Lower lobe of right lung (tissue), 2 donors: Measurements from ENCODE around the gene ACTR5. TPM values are rescaled to one million over a fixed set of nuclear protein-coding genes. Genes with fewer than 3 reads are reported as not detected.

Source experiments
- ATAC-seq, 2 donors: fragments of 200-7000 bp; cut with Tn5 transposase; one replicate each; pipeline ENCODE4 v1.9.1; 2020 to 2022; ENCODE audit warnings: mild to moderate bottlenecking in 2 of 2, moderate library complexity in 2 of 2
- DNase-seq: peaks from one replicate; pipeline ENCODE4 v3.0.0-alpha.2; 2020
- H3K27ac ChIP-seq: fragments of 200-600 bp; one replicate; pipeline ENCODE4 v1.8.0; 2022
- H3K27me3 ChIP-seq: fragments of 200-600 bp; one replicate; pipeline ENCODE4 v1.8.0; 2022; ENCODE audit warnings: low read depth
- H3K36me3 ChIP-seq: fragments of 200-600 bp; one replicate; pipeline ENCODE4 v1.8.0; 2022; ENCODE audit warnings: mild to moderate bottlenecking
- H3K4me1 ChIP-seq: fragments of 200-600 bp; one replicate; pipeline ENCODE4 v1.8.0; 2022
- H3K4me3 ChIP-seq: fragments of 200-600 bp; one replicate; pipeline ENCODE4 v1.8.0; 2022; ENCODE audit warnings: mild to moderate bottlenecking
- H3K9me3 ChIP-seq: fragments of 200-600 bp; one replicate; pipeline ENCODE4 v1.8.0; 2022
- intact Hi-C: fragments of 100-400 bp; cut with DNase I; formaldehyde crosslinking; loops from one replicate; pipeline ENCODE4 v1.11.0; 2022
- total RNA-seq: library from RNA; stranded (reverse); fragmentation: NEBNext Ultra II Directional; extraction: Animal tissue kit (Norgen Biotek cat#: 25700); gene quantifications from one replicate; pipeline ENCODE4 v1.2.1, GENCODE V29; 2021
- TF ChIP-seq, protein P1 (sequence below): fragments of 200-600 bp; IDR thresholded peaks from one replicate; pipeline ENCODE4 v1.8.0; 2022; ENCODE audit warnings: antibody characterized with exemption, mild to moderate bottlenecking
- donor health status: DM: no; HTN: yes; CAD: no; lungs with severe emphysema.

ACTR5 gene
- total RNA-seq, 1 donor from 2014 or later, result 6.0 TPM

DNA sequence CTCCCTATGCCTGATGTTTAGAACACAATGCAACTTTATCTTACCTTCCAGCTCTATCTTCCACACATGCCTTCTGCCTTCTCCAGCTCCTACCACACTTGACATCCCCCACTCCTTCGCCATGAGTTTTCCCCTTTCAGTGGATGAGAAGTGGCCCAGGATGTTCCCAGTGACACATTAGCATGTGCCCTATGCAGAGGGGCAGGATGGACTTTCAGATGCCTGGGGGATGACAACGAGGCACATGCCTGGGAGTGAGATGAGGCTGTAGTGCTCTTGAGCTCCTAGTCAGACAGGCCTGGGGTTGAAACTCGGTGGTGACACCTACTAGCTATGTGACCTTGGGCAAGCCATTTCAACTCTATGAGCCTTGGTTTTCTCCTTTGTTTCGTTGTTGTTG, 44.1 kb upstream of the ACTR5 start:
- DNase-seq, result no peak
- no peaks in the 10 kb centered on the region for H3K9me3 ChIP-seq
- H3K4me1 ChIP-seq, result no peaks in the 10 kb centered on the region
- no peaks in the 10 kb centered on the region for H3K36me3 ChIP-seq
- no peak for ATAC-seq
- TF ChIP-seq, protein P1, sequence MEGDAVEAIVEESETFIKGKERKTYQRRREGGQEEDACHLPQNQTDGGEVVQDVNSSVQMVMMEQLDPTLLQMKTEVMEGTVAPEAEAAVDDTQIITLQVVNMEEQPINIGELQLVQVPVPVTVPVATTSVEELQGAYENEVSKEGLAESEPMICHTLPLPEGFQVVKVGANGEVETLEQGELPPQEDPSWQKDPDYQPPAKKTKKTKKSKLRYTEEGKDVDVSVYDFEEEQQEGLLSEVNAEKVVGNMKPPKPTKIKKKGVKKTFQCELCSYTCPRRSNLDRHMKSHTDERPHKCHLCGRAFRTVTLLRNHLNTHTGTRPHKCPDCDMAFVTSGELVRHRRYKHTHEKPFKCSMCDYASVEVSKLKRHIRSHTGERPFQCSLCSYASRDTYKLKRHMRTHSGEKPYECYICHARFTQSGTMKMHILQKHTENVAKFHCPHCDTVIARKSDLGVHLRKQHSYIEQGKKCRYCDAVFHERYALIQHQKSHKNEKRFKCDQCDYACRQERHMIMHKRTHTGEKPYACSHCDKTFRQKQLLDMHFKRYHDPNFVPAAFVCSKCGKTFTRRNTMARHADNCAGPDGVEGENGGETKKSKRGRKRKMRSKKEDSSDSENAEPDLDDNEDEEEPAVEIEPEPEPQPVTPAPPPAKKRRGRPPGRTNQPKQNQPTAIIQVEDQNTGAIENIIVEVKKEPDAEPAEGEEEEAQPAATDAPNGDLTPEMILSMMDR, result no peak
- H3K27me3 ChIP-seq, result peaks cover 53% of the 10 kb centered on the region
- H3K4me3 ChIP-seq, result no peak overlapping the region
- intact Hi-C loops, result no loop called here
- no peak overlapping the region for H3K27ac ChIP-seq

DNA sequence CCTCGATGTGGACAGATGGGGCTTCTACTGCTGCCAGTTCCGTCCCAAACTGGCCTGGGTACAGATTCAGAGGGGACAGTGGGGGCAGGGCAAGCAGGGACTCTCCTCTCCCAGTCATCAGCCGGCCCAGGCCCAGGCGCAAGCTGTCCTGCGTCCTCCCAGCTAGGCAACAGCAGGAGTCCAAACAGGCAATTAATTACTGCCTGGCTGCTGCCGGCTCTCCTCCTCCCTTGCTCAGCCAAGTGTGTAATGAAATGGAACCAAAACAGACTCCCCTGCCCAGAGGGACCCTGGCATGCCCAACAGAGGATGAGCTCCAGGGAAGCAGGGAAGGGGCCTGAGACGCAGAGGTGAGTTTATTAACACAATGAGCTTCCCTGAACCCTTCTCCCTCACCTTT, 41.8 kb upstream of the ACTR5 start:
- Histone ChIP-seq H3K27me3 (peaks cover 35% of the 10 kb centered on the region), H3K4me1 (no peaks in the 10 kb centered on the region), H3K36me3 (no peaks in the 10 kb centered on the region), H3K9me3 (no peaks in the 10 kb centered on the region), H3K4me3 (no peak overlapping the region), H3K27ac (no peak overlapping the region)
- no peak for ATAC-seq
- TF ChIP-seq, protein P1, result no peak
- no peak for DNase-seq
- intact Hi-C loops, result no loop called here

DNA sequence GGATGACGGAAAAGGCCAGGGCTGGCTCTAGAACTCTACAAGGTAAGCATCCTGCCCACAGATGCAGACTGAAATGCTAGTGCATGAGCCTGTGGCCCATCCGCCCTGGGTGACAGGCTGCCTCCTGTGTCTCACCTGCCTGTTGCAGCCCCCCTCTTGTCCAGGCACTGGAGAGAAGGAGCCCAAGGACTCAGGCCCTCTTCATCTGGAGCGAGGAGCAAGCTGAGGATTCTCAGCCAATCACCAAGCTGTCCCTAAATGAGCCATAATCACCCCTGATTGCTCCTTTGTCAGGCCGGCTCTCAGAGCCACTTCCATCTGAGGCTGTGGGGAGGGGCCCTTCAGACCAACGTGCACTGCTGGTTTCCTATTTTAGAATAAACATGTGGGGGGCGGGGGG, 34.0 kb upstream of the ACTR5 start:
- H3K27ac ChIP-seq, result no peak overlapping the region
- intact Hi-C loops, result no loop called here
- H3K4me3 ChIP-seq, result no peak overlapping the region
- no peaks in the 10 kb centered on the region for H3K9me3 ChIP-seq
- ATAC-seq (no peak), DNase-seq (no peak)
- no peaks in the 10 kb centered on the region for H3K4me1 ChIP-seq
- no peaks in the 10 kb centered on the region for H3K36me3 ChIP-seq
- TF ChIP-seq, protein P1, result no peak
- peaks cover 44% of the 10 kb centered on the region for H3K27me3 ChIP-seq

DNA sequence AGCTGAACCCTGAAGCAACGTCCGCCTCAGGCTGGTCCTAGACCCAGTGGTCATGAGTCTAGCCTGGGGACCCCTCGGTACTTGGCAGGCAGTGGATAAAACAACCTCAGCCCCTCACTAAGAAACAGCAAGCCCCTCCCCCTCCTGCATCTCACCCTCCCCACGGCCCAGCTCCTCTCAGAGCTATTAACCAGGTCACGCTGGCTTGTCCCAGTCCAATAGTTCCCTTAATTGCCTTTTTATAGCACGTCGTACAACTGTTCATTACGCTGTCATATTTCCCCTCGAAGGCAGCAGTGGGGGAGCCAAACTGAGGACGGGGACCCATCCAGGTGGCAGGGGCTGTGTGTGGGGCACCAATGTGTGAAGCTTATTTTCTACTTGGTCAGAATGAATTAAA, 32.6 kb upstream of the ACTR5 start:
- H3K4me3 ChIP-seq, result no peak overlapping the region
- TF ChIP-seq, protein P1, result no peak
- peaks cover 54% of the 10 kb centered on the region for H3K27me3 ChIP-seq
- DNase-seq, result no peak
- H3K9me3 ChIP-seq, result no peaks in the 10 kb centered on the region
- H3K36me3 ChIP-seq, result no peaks in the 10 kb centered on the region
- ATAC-seq, result no peak
- no peaks in the 10 kb centered on the region for H3K4me1 ChIP-seq
- intact Hi-C loops, result no loop called here
- no peak overlapping the region for H3K27ac ChIP-seq

DNA sequence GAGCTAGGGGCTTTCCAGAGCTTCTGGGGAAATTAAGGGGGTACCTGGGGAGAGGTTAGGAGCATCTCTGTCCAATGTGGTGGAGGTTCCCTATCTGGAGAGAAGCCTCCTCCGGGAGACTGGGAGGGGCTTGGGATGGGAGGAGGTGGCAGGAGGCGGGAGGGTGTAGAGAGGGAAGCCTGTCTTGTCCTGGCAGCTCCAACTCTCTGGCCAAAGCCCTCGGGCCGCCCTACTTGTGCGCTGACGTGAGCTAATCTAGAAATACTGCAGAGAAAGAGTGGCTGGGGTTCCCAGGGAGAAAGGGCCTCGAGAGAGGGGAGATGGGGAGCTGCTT, 25.6 kb upstream of the ACTR5 start:
- peaks cover 88% of the 10 kb centered on the region for H3K27me3 ChIP-seq
- H3K4me3 ChIP-seq, result no peak overlapping the region
- ATAC-seq, result no peak
- H3K4me1 ChIP-seq, result peaks cover 6% of the 10 kb centered on the region
- no peak for DNase-seq
- H3K9me3 ChIP-seq, result no peaks in the 10 kb centered on the region
- intact Hi-C loops, result no loop called here
- no peaks in the 10 kb centered on the region for H3K36me3 ChIP-seq
- H3K27ac ChIP-seq, result no peak overlapping the region
- TF ChIP-seq, protein P1, result no peak
